Aorta (tissue), 5 donors: ENCODE data around the gene SAFB. TPM values are rescaled to one million over a fixed set of nuclear protein-coding genes. Genes with fewer than 3 reads are reported as not detected.

Source experiments
- ATAC-seq: fragments of 200-7000 bp; cut with Tn5 transposase; one replicate; pipeline ENCODE4 v1.9.1; 2022; ENCODE audit warnings: moderate library complexity; ENCODE audit not compliant: low FRiP score
- DNase-seq, 2 donors: peaks; one replicate each; pipeline ENCODE4 v3.0.0-alpha.2; 2020
- H3K27ac ChIP-seq, 2 donors: one replicate each; pipeline ENCODE4 v1.5.1; 2013; ENCODE audit warnings: low read length in 2 of 2, mild to moderate bottlenecking in 2 of 2, moderate library complexity in 2 of 2, control low read depth in 1 of 2, inconsistent platforms in 1 of 2, low read depth in 1 of 2
- H3K27me3 ChIP-seq, 2 donors: one replicate each; pipeline ENCODE4 v1.6.1; 2013; ENCODE audit warnings: control low read depth in 1 of 2, low read length in 1 of 2, mild to moderate bottlenecking in 1 of 2, moderate library complexity in 1 of 2; ENCODE audit not compliant: insufficient read depth in 2 of 2, control insufficient read depth in 1 of 2
- H3K36me3 ChIP-seq, 2 donors: one replicate each; pipeline ENCODE4 v1.6.1; 2013; ENCODE audit warnings: control low read depth in 1 of 2, low read length in 1 of 2, mild to moderate bottlenecking in 1 of 2; ENCODE audit not compliant: insufficient read depth in 2 of 2, control insufficient read depth in 1 of 2
- H3K4me1 ChIP-seq, 2 donors: one replicate each; pipeline ENCODE4 v1.6.1; 2013; ENCODE audit warnings: low read length in 2 of 2, control low read depth in 1 of 2, mild to moderate bottlenecking in 1 of 2, moderate library complexity in 1 of 2; ENCODE audit not compliant: insufficient read depth in 2 of 2, control insufficient read depth in 1 of 2
- H3K4me3 ChIP-seq, 2 donors: one replicate each; pipeline ENCODE4 v1.5.1; 2013; ENCODE audit warnings: low read length in 2 of 2, control low read depth in 1 of 2, mild to moderate bottlenecking in 1 of 2
- H3K9me3 ChIP-seq: one replicate; pipeline ENCODE4 v1.6.1; 2013; ENCODE audit warnings: mild to moderate bottlenecking, low read length; ENCODE audit not compliant: control insufficient read depth
- WGBS, 2 donors: extraction: QIAGEN DNeasy Blood & Tissue Kit; methylation state at CpG; one replicate each; pipeline ENCODE4 v1.1.7; 2013; 5-methylcytosine and 5-hydroxymethylcytosine counted together
- intact Hi-C, 2 donors: fragments of 100-400 bp; cut with DNase I; formaldehyde crosslinking; loops; one replicate each; pipeline versions ENCODE4 v1.14.2 to v1.15.0; 2022
- polyA plus RNA-seq, 2 donors: library from polyadenylated mRNA; stranded (reverse); fragments of 200-250 nt; gene quantifications; one replicate each; pipeline ENCODE4 v1.2.3, GENCODE V29; 2013
- total RNA-seq, 2 donors: library from RNA; stranded (reverse); fragmentation: NEBNext Ultra II Directional; extraction: Animal tissue kit (Norgen Biotek cat#: 25700); gene quantifications; one replicate each; pipeline ENCODE4 v1.2.1, GENCODE V29; 2021
- donor health status: healthy with polysubstance abuse.
- donor health status: Bipolar disorder and iron deficiency.
- donor health status: DM: no; HTN: no; CAD: no.
- donor health status: DM: no; HTN: no; CAD: no.
- donor health status: DM: yes; HTN: yes; CAD: no.

SAFB gene
- total and polyA plus RNA-seq, 4 donors: 32.7 to 100 (median 75.8) TPM

GRCh38 chr19:5641171-5641570 lies 18.3 kb downstream of the SAFB start:
- Histone ChIP-seq H3K27ac (no peak overlapping the region), H3K9me3 (no peaks in the 10 kb centered on the region), H3K27me3 (no peaks in the 10 kb centered on the region), H3K4me3 (no peak overlapping the region), H3K36me3 (peaks cover 4 to 5% of the 10 kb centered on the region in 2 donors), H3K4me1 (no peaks in the 10 kb centered on the region)
- 89% methylated on average over 4 of the region's 4 CpGs for WGBS, 2 donors
- ATAC-seq: no peak
- DNase-seq: no peak
- intact Hi-C loops: no loop called here

GRCh38 chr19:5642204-5642603 lies 19.3 kb downstream of the SAFB start:
- ATAC-seq: no peak
- Histone ChIP-seq H3K27ac (no peak overlapping the region), H3K4me3 (no peak overlapping the region), H3K4me1 (no peaks in the 10 kb centered on the region), H3K9me3 (no peaks in the 10 kb centered on the region), H3K27me3 (no peaks in the 10 kb centered on the region), H3K36me3 (peaks cover 5 to 6% of the 10 kb centered on the region in 2 donors)
- WGBS, 2 donors: 88 to 95% methylated on average over 2 of the region's 2 CpGs
- DNase-seq: no peak
- intact Hi-C loops: no loop called here

- Histone ChIP-seq H3K27me3 (no peaks in the 10 kb centered on the region), H3K4me3 (no peak overlapping the region), H3K36me3 (peaks cover 6 to 7% of the 10 kb centered on the region in 2 donors), H3K4me1 (no peaks in the 10 kb centered on the region), H3K27ac (no peak overlapping the region), H3K9me3 (no peaks in the 10 kb centered on the region)
- intact Hi-C loops: no loop called here
- WGBS, 2 donors: 81 to 84% methylated on average over 4 of the region's 4 CpGs
- no peak for ATAC-seq
- no peak for DNase-seq
Observed at GRCh38 chr19:5643060-5643459, 20.2 kb downstream of the SAFB start.

GRCh38 chr19:5644037-5644436 lies 21.2 kb downstream of the SAFB start:
- H3K9me3 ChIP-seq: no peaks in the 10 kb centered on the region
- no peaks in the 10 kb centered on the region for H3K27me3 ChIP-seq
- H3K4me3 ChIP-seq: no peak overlapping the region
- intact Hi-C loops: no loop called here
- 85 to 89% methylated on average over 2 of the region's 2 CpGs for WGBS, 2 donors
- ATAC-seq (no peak), DNase-seq (no peak)
- H3K4me1 ChIP-seq: no peaks in the 10 kb centered on the region
- no peak overlapping the region for H3K27ac ChIP-seq
- peaks cover 7% of the 10 kb centered on the region in 2 donors for H3K36me3 ChIP-seq

- Histone ChIP-seq H3K4me1 (no peaks in the 10 kb centered on the region), H3K9me3 (no peaks in the 10 kb centered on the region), H3K4me3 (no peak overlapping the region), H3K27me3 (no peaks in the 10 kb centered on the region), H3K36me3 (peaks cover 7% of the 10 kb centered on the region in 2 donors), H3K27ac (no peak overlapping the region)
- intact Hi-C loops: no loop called here
- DNase-seq (peak in 1 of 2 donors; percentile 33), ATAC-seq (no peak)
- 89 to 91% methylated on average over 5 of the region's 5 CpGs for WGBS, 2 donors
Observed at GRCh38 chr19:5645409-5645808, 22.5 kb downstream of the SAFB start.

GRCh38 chr19:5646703-5647102 lies 23.8 kb downstream of the SAFB start:
- no peak overlapping the region for H3K27ac ChIP-seq
- ATAC-seq: no peak
- H3K4me1 ChIP-seq: no peaks in the 10 kb centered on the region
- no peaks in the 10 kb centered on the region for H3K27me3 ChIP-seq
- peaks cover 7% of the 10 kb centered on the region in 2 donors for H3K36me3 ChIP-seq
- intact Hi-C loops: no loop called here
- no peak overlapping the region for H3K4me3 ChIP-seq
- H3K9me3 ChIP-seq: no peaks in the 10 kb centered on the region
- DNase-seq: no peak
- WGBS, 2 donors: 86 to 92% methylated on average over 4 of the region's 4 CpGs

GRCh38 chr19:5648464-5648863 lies 25.6 kb downstream of the SAFB start:
- ATAC-seq: no peak
- peaks cover 7% of the 10 kb centered on the region in 2 donors for H3K36me3 ChIP-seq
- intact Hi-C loops: no loop called here

GRCh38 chr19:5651361-5651760 lies 28.5 kb downstream of the SAFB start:
- ATAC-seq: no peak
- no peak for DNase-seq
- 90 to 92% methylated on average over 5 of the region's 5 CpGs for WGBS, 2 donors
- H3K4me1 ChIP-seq: no peaks in the 10 kb centered on the region
- no peak overlapping the region for H3K27ac ChIP-seq
- intact Hi-C loops: no loop called here
- H3K36me3 ChIP-seq: peaks cover 2 to 6% of the 10 kb centered on the region in 2 donors
- no peak overlapping the region for H3K4me3 ChIP-seq
- no peaks in the 10 kb centered on the region for H3K9me3 ChIP-seq
- no peaks in the 10 kb centered on the region for H3K27me3 ChIP-seq

More at GRCh38 chr19:5648464-5648863, 25.6 kb downstream of the SAFB start:
- WGBS, 2 donors: 92% methylated on average over 11 of the region's 11 CpGs
- H3K27me3 ChIP-seq: no peaks in the 10 kb centered on the region
- H3K9me3 ChIP-seq: no peaks in the 10 kb centered on the region
- no peak for DNase-seq
- no peak overlapping the region for H3K4me3 ChIP-seq
- H3K4me1 ChIP-seq: no peaks in the 10 kb centered on the region
- no peak overlapping the region for H3K27ac ChIP-seq

GRCh38 chr19:5652261-5652660 lies 29.4 kb downstream of the SAFB start:
- ATAC-seq (no peak), DNase-seq (no peak)
- WGBS, 2 donors: 88 to 90% methylated on average over 10 of the region's 10 CpGs
- no peak overlapping the region for H3K4me3 ChIP-seq
- no peaks in the 10 kb centered on the region for H3K27me3 ChIP-seq
- H3K9me3 ChIP-seq: no peaks in the 10 kb centered on the region
- H3K4me1 ChIP-seq: no peaks in the 10 kb centered on the region
- no peak overlapping the region for H3K27ac ChIP-seq
- intact Hi-C loops: no loop called here
- H3K36me3 ChIP-seq: peaks cover 2 to 4% of the 10 kb centered on the region in 2 donors
